ENCODE measurements around the gene TMEM233. TPM values are rescaled to one million over a fixed set of nuclear protein-coding genes. Genes with fewer than 3 reads are reported as not detected.

The TMEM233 gene
- total RNA-seq, 1 experiment from 2014 or later = not detected

DNA sequence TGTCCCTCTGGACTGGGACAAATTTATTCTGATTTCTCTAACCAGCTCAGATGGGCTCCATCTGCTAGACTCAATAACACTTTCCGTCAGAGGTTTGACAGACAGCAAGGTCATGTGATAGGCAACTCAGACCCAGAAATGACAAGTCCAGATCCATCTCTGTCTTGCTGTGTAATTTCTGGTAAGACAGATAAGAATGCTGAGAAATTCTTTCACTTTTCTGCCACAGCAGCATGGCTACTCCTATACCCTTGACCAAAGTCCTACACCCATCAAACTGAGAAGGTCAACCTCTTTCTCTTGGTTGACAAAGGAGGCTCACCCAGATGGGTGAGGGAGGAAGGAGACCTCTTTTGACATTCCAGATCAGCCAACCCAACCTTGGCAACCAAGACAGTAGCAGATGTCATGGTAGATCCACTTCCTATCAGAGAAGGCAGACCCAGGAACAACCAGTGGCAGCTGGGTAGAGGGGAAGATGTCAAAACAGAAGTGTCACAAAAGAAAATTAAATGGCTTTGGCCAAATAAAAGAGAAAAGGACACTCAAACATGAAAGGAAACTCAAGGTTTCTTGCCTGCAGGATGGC is 37.5 kb downstream of the TMEM233 start:
- no peaks in the 10 kb centered on the region for H3K79me2 ChIP-seq (ENCODE audit: low read length)
- H4K20me1 ChIP-seq (ENCODE audit: insufficient read depth, low read depth, low read length) = no peaks in the 10 kb centered on the region
- H3K36me3 ChIP-seq (ENCODE audit: insufficient read depth, low read length) = no peaks in the 10 kb centered on the region

DNA sequence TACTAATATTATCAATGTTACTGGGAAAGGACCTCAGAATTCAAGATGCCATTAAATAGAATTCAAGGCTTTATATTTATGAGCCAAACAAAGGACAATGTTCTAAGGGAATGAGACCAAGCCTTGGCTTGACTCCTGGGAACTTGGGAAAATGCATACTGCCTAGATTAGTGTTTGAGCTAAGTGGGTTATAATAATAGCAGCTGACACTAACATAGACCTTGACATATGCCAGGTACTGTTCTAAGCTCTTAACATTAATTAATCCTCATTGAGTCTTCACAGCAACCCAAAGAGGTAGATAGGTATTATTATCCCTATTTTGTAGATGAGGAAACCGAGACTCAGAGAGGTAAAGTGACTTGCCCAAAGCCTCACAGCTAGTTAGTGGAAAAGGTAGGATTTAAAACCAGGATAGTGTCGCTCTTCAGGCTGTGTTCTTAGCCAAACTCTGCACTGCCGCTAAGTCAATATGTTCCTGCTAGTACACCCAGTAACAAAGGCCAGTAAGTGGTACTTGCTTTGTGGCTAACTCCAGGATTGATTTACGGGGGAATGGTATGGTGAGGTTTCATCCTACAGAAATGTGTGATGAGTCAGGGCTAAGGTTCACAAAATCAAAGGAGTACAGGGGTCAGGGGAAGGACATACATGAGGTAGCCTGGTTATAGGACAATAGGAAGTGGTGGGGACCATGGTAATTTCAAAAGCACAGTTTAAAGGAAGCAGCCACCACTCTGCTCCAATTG is 38.5 kb downstream of the TMEM233 start:
- no peaks in the 10 kb centered on the region for H3K4me1 ChIP-seq (ENCODE audit: low read length)
- no peaks in the 10 kb centered on the region for H3K27me3 ChIP-seq (ENCODE audit: low read length)
- no peak for DNase-seq
- no peak overlapping the region for H3K4me2 ChIP-seq (ENCODE audit: low read depth, low read length, poor library complexity, severe bottlenecking)
- no peaks in the 10 kb centered on the region for H3K9me2 ChIP-seq (replicated peaks; ENCODE audit: insufficient read depth, low read length)
- H4K20me1 ChIP-seq (ENCODE audit: insufficient read depth, low read depth, low read length) = no peaks in the 10 kb centered on the region
- H3K9ac ChIP-seq (ENCODE audit: low read length) = no peak overlapping the region
- H3K27ac ChIP-seq (ENCODE audit: low read length) = no peak overlapping the region
- no peaks in the 10 kb centered on the region for H3K36me3 ChIP-seq (ENCODE audit: insufficient read depth, low read length)
- H3K9me3 ChIP-seq (ENCODE audit: low read length) = no peaks in the 10 kb centered on the region
- no peak overlapping the region for H3K4me3 ChIP-seq (ENCODE audit: low read length)
- no peak overlapping the region for H2AFZ ChIP-seq (ENCODE audit: low read length)
- no peaks in the 10 kb centered on the region for H3K79me2 ChIP-seq (ENCODE audit: low read length)

More for the DNA sequence above, 37.5 kb downstream of the TMEM233 start:
- H3K27ac ChIP-seq (ENCODE audit: low read length) = no peak overlapping the region
- H2AFZ ChIP-seq (ENCODE audit: low read length) = no peak overlapping the region
- no peaks in the 10 kb centered on the region for H3K9me3 ChIP-seq (ENCODE audit: low read length)
- no peak overlapping the region for H3K4me3 ChIP-seq (ENCODE audit: low read length)
- H3K9me2 ChIP-seq (replicated peaks; ENCODE audit: insufficient read depth, low read length) = no peaks in the 10 kb centered on the region
- H3K4me1 ChIP-seq (ENCODE audit: low read length) = no peaks in the 10 kb centered on the region
- H3K9ac ChIP-seq (ENCODE audit: low read length) = no peak overlapping the region
- H3K4me2 ChIP-seq (ENCODE audit: low read depth, low read length, poor library complexity, severe bottlenecking) = no peak overlapping the region
- no peak for DNase-seq
- H3K27me3 ChIP-seq (ENCODE audit: low read length) = no peaks in the 10 kb centered on the region

DNA sequence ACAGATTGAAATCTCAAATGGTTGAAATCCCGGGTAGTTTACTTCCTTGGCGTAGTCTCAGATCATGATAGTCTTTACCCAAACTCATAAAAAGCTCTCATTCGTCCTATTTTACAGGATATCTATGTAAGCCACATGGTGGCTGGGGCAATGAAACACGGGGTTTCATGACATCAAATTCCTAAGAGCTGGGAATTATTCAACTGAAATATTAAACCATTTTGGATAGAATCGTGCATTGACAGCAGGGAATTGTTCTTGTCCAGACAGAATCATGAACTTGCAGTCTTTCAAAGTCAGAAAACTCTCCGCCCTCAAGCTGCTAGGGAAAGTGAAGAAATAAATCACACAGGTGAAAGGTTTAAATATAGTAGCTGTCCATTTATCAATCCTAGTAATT is 41.2 kb downstream of the TMEM233 start:
- no peak overlapping the region for H3K4me2 ChIP-seq (ENCODE audit: low read depth, low read length, poor library complexity, severe bottlenecking)
- no peaks in the 10 kb centered on the region for H3K9me3 ChIP-seq (ENCODE audit: low read length)
- H3K27me3 ChIP-seq (ENCODE audit: low read length) = no peaks in the 10 kb centered on the region
- no peaks in the 10 kb centered on the region for H3K36me3 ChIP-seq (ENCODE audit: insufficient read depth, low read length)
- H3K79me2 ChIP-seq (ENCODE audit: low read length) = no peaks in the 10 kb centered on the region
- no peaks in the 10 kb centered on the region for H3K4me1 ChIP-seq (ENCODE audit: low read length)
- no peak overlapping the region for H3K27ac ChIP-seq (ENCODE audit: low read length)
- no peak overlapping the region for H3K4me3 ChIP-seq (ENCODE audit: low read length)
- DNase-seq = no peak
- no peaks in the 10 kb centered on the region for H4K20me1 ChIP-seq (ENCODE audit: insufficient read depth, low read depth, low read length)
- no peak overlapping the region for H2AFZ ChIP-seq (ENCODE audit: low read length)
- no peaks in the 10 kb centered on the region for H3K9me2 ChIP-seq (replicated peaks; ENCODE audit: insufficient read depth, low read length)
- H3K9ac ChIP-seq (ENCODE audit: low read length) = no peak overlapping the region

DNA sequence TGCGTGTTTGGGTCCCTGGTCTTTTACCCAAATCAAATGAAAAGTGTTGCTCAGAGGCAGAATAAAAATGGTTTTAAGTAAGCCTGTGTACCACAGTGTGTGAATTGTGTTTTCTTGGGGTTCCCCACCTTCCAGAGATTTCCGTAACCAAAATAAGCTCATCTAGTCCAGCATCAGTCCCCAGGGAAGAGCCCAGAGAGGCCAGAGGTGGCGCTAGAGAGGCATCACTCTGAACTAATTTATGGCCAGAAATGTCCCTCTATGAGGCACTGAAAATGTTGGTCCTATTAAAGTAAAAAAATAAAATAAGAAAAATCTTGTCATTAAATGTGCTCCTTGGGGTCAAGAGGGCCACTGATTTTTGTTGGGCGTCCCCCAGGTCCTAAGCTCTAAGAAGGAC is 49.4 kb downstream of the TMEM233 start:
- Histone ChIP-seq H3K4me3 (ENCODE audit: low read length) (no peak overlapping the region), H3K79me2 (ENCODE audit: low read length) (no peaks in the 10 kb centered on the region), H3K9me2 (replicated peaks; ENCODE audit: insufficient read depth, low read length) (no peaks in the 10 kb centered on the region), H3K27me3 (ENCODE audit: low read length) (no peaks in the 10 kb centered on the region), H2AFZ (ENCODE audit: low read length) (no peak overlapping the region), H3K4me2 (ENCODE audit: low read depth, low read length, poor library complexity, severe bottlenecking) (no peak overlapping the region), H4K20me1 (ENCODE audit: insufficient read depth, low read depth, low read length) (no peaks in the 10 kb centered on the region), H3K36me3 (ENCODE audit: insufficient read depth, low read length) (no peaks in the 10 kb centered on the region), H3K9me3 (ENCODE audit: low read length) (no peaks in the 10 kb centered on the region), H3K27ac (ENCODE audit: low read length) (no peak overlapping the region), H3K4me1 (ENCODE audit: low read length) (no peaks in the 10 kb centered on the region), H3K9ac (ENCODE audit: low read length) (no peak overlapping the region)
- DNase-seq = peak; percentile 73

DNA sequence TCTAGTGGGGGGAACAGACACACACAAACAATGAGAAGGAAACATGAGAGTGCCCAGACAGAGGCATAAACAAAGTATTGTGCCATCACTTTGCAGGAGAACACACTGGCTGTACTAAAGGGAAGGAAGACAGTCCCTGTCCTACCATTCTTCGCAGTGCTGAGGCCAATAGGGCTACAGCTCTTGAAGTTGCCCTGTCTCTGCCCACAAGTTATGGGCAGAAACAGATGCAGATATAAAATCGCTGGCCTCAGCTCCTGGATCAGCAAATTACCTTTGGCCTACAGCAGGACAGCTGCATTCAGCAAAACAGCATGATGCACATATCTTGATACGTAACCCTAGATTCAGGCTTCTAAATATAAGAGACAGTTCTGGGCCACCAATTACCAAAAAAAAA is 51.4 kb downstream of the TMEM233 start:
- no peak overlapping the region for H3K27ac ChIP-seq (ENCODE audit: low read length)
- H3K36me3 ChIP-seq (ENCODE audit: insufficient read depth, low read length) = no peaks in the 10 kb centered on the region
- no peaks in the 10 kb centered on the region for H3K9me3 ChIP-seq (ENCODE audit: low read length)
- H3K9me2 ChIP-seq (replicated peaks; ENCODE audit: insufficient read depth, low read length) = no peaks in the 10 kb centered on the region
- H3K27me3 ChIP-seq (ENCODE audit: low read length) = no peaks in the 10 kb centered on the region
- no peak for DNase-seq
- H3K79me2 ChIP-seq (ENCODE audit: low read length) = no peaks in the 10 kb centered on the region
- no peaks in the 10 kb centered on the region for H3K4me1 ChIP-seq (ENCODE audit: low read length)
- H4K20me1 ChIP-seq (ENCODE audit: insufficient read depth, low read depth, low read length) = no peaks in the 10 kb centered on the region
- no peak overlapping the region for H3K4me3 ChIP-seq (ENCODE audit: low read length)
- no peak overlapping the region for H3K9ac ChIP-seq (ENCODE audit: low read length)
- no peak overlapping the region for H3K4me2 ChIP-seq (ENCODE audit: low read depth, low read length, poor library complexity, severe bottlenecking)
- H2AFZ ChIP-seq (ENCODE audit: low read length) = no peak overlapping the region

DNA sequence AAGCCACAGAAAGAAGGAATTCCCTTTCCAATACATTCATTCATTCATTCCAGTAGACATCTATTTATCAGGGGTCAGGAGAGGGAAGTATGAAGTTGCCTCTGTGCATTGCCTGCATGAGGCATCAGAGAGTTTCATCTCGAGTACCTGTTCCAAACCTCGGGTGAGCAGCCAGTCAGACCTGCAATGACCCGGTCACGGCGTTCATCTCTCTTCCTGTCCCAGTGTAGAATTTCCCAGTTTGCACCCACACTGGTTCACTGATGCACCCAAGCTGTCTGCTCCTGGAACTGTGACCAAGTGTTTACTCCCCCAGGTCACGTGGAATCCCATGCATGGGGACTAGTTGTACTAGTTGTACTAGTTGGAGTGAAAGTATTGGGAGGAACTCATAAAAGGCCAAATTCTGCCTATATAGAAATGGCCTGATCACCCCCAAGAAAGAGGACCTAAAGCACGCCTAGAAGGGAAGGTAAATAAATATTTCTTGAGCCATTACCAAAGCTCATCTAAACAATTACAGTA is 52.0 kb downstream of the TMEM233 start:
- Histone ChIP-seq H3K9ac (ENCODE audit: low read length) (no peak overlapping the region), H3K27ac (ENCODE audit: low read length) (no peak overlapping the region), H3K9me3 (ENCODE audit: low read length) (no peaks in the 10 kb centered on the region), H3K4me1 (ENCODE audit: low read length) (no peaks in the 10 kb centered on the region), H3K79me2 (ENCODE audit: low read length) (no peaks in the 10 kb centered on the region), H4K20me1 (ENCODE audit: insufficient read depth, low read depth, low read length) (no peaks in the 10 kb centered on the region), H3K4me3 (ENCODE audit: low read length) (no peak overlapping the region), H3K36me3 (ENCODE audit: insufficient read depth, low read length) (no peaks in the 10 kb centered on the region), H3K27me3 (ENCODE audit: low read length) (peaks cover 2% of the 10 kb centered on the region; the same call in 1 of the 2 replicates), H3K4me2 (ENCODE audit: low read depth, low read length, poor library complexity, severe bottlenecking) (no peak overlapping the region), H3K9me2 (replicated peaks; ENCODE audit: insufficient read depth, low read length) (no peaks in the 10 kb centered on the region), H2AFZ (ENCODE audit: low read length) (no peak overlapping the region)
- DNase-seq = no peak

DNA sequence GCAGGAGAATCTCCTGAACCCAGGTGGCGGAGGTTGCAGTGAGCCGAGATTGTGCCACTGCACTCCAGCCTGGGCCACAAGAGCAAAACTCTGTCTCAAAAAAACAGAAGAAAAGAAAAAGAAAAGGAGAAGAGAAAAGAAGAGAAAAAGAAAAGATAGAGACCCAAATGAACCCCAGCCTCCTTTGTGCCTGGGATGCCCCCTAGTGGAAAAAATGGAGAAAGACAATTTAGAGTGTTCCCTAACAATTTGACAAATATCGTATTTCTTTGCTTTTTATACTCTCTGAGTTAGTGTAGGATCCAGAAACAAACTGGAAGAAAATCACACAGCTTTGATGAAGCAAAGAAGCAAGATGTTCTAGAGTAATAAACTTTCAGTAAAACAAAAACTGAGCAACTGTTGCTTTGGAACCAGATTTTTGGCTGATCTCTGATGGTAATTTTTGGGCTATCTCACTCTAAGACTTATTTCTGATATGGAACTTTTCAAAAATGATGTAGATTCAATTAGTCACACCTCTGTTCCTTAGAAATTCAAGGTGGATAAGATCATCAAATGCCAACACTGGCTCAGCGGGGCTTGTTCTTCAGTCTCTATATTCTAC is 55.7 kb downstream of the TMEM233 start:
- H3K27me3 ChIP-seq (ENCODE audit: low read length) = peaks cover 2% of the 10 kb centered on the region; the same call in 1 of the 2 replicates
- H3K27ac ChIP-seq (ENCODE audit: low read length) = no peak overlapping the region
- no peaks in the 10 kb centered on the region for H4K20me1 ChIP-seq (ENCODE audit: insufficient read depth, low read depth, low read length)
- no peak overlapping the region for H2AFZ ChIP-seq (ENCODE audit: low read length)
- no peaks in the 10 kb centered on the region for H3K36me3 ChIP-seq (ENCODE audit: insufficient read depth, low read length)
- H3K4me3 ChIP-seq (ENCODE audit: low read length) = no peak overlapping the region
- H3K9me2 ChIP-seq (replicated peaks; ENCODE audit: insufficient read depth, low read length) = no peaks in the 10 kb centered on the region
- H3K79me2 ChIP-seq (ENCODE audit: low read length) = no peaks in the 10 kb centered on the region
- peak; percentile 72 for DNase-seq
- H3K4me1 ChIP-seq (ENCODE audit: low read length) = no peaks in the 10 kb centered on the region
- no peaks in the 10 kb centered on the region for H3K9me3 ChIP-seq (ENCODE audit: low read length)
- no peak overlapping the region for H3K4me2 ChIP-seq (ENCODE audit: low read depth, low read length, poor library complexity, severe bottlenecking)
- H3K9ac ChIP-seq (ENCODE audit: low read length) = no peak overlapping the region

DNA sequence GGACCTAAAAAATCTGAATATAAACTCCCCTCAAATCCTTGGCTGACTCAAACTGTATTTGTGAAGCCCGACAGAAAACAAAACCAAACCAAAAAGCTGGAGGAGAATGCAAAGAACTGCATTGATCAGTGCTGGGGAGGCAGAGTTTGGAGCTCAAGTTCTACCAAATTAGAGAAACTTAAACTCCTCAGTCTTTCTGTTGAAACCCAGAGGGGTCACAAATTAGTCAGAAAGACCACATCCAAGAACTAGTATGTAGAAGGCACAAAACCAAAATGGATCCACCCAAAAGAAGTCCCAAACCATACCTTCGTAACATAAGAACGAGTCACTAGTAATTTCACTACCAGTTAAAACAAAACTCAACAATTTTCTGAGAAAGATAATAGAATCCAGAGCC is 59.1 kb downstream of the TMEM233 start:
- H3K4me1 ChIP-seq (ENCODE audit: low read length) = no peaks in the 10 kb centered on the region

More for the DNA sequence above, 59.1 kb downstream of the TMEM233 start:
- no peaks in the 10 kb centered on the region for H3K36me3 ChIP-seq (ENCODE audit: insufficient read depth, low read length)
- no peak for DNase-seq
- no peaks in the 10 kb centered on the region for H4K20me1 ChIP-seq (ENCODE audit: insufficient read depth, low read depth, low read length)
- no peak overlapping the region for H3K4me3 ChIP-seq (ENCODE audit: low read length)
- no peak overlapping the region for H3K27ac ChIP-seq (ENCODE audit: low read length)
- H3K79me2 ChIP-seq (ENCODE audit: low read length) = no peaks in the 10 kb centered on the region
- no peak overlapping the region for H2AFZ ChIP-seq (ENCODE audit: low read length)
- H3K9ac ChIP-seq (ENCODE audit: low read length) = no peak overlapping the region
- no peak overlapping the region for H3K4me2 ChIP-seq (ENCODE audit: low read depth, low read length, poor library complexity, severe bottlenecking)
- H3K9me3 ChIP-seq (ENCODE audit: low read length) = no peaks in the 10 kb centered on the region
- peaks cover 2% of the 10 kb centered on the region; the same call in 1 of the 2 replicates for H3K27me3 ChIP-seq (ENCODE audit: low read length)
- no peaks in the 10 kb centered on the region for H3K9me2 ChIP-seq (replicated peaks; ENCODE audit: insufficient read depth, low read length)

Measured in Karpas-422 (cell line).